Activated CD4-positive, alpha-beta T cell treated with anti-CD3 and anti-CD28 coated beads for 24 hours (primary cell): Measurements from ENCODE around the gene PLSCR3.
A peak's percentile ranks its signal among the peaks of the same experiment; 100 is the strongest.

Experiments
- DNase-seq, 2 donors: peaks; one replicate each; pipeline ENCODE4 v3.0.0-alpha.2; 2020; ENCODE audit warnings: low read depth in 2 of 2

The PLSCR3 gene

GRCh38 chr17:7406235-7406825 is 12.0 kb upstream of the PLSCR3 start:
- no peak for DNase-seq

DNA sequence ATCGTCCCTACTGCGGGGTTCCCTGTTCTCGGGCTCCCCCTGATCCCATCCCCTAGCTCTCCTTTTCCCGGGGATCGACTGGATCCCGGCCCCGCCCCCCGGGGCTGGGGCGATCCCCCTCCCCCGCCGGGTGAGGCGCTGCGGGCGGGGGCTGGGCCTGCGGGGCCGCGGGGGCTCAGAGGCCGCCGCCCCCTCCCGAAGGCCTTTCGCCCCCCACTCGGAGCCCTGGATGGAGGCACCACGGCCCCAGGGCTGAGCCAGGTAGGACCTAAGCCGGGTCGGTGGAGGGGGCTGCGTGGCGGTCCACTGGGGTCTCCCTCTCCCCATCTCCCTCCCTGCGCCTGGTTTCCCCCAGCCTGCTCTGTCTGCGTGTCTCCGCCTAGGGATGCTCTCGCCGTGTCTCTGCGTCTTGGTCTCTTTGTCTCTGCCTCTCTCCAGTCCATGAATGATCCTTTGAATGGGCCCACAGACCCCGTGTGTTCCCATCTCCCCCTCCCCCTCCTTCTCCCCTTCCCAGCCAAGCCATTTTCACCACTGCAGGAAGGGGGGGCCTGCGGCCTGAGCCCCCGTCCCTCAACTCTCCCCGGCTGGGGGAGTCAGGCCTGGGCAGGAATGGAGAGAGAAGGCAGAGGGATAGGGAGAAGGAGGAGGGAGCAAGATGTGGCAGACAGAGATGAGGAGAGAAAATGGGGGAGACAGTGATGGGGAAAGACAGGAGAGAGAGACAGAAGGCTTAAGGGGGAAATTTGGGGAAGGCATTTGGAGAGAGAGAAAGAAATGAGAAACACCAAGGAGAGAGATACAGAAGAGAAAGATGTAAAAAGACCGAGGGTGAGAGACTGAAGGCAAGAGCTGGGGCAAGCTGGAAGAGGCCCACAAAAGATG is 11.3 kb upstream of the PLSCR3 start:
- no peak for DNase-seq

DNA sequence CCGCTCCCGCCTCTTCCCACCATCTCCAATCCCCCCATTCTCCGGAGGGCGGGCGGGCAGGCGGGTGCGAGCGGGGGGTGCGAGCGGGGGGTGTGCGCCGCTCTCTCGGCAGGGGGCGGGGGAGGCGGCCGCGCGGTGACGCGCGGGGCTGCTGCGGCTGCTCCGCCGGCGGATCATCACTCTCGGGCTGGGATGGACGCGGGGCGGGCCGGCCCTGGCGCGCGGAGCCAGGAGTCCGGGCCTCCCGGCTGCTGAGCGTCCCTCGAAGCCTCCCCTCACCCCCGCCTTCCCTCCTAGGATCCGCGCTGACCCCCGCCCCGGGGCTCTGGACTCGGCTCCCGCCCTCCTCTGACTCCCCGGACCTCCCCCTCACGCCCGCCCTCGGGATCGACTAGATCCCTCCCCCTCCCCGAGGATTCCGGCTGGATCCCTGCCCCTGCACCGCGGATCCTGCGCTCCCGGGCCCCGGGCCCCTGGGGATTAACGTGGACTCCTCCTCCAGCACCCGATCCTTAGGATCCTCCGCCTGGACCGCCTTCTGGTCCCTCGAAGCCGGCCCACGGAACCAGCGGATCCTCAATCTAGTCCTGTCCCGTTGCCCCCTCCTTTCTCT is 10.5 kb upstream of the PLSCR3 start:
- DNase-seq, result peak; percentile 38 to 46

DNA sequence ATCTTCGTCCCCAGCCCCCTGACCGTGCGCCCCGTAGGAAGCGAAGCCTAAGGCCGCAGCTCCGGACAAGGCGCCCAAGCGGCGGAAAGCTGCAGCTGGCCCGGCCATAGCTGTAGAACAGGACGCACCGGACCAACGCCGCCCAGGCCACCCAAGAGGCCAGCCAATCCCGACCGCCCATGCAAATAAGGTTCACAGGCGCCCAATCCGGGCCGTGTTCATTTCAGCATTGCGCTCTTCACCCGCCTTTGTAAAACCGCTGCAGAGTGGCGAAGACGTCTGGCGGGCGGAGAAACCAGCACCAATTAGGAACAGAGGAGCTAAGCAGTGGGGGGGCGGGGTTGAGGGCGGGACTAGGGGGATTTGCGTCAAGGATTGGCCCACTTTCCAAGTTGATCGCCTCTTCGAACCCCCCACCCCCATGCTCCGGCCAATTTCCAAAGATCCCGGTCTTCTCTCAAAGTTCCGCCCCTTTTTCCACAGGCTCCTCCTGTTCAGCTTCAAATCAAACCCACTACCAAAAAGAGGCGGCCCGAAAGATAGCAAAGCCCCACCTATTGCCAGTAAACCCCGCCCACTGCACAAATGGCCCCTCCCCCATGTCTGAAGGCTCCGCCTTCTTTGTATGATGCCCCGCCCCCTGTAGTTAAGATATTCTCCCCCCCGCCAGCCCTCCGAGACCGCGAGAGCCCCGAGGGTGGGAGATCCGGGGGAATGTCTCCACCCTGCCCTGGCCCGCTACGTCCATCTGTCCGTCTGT is 9.8 kb upstream of the PLSCR3 start, which contains the start of gene TMEM256:
TSS of gene TMEM256 (minus strand) at position 121 of the 760 bp plus-strand sequence. CDS start at position 108, 13 bp downstream.
- peak; percentile 91 to 97 for DNase-seq

- no peak for DNase-seq
These were observed 9.3 kb upstream of the PLSCR3 start for GRCh38 chr17:7403727-7403976.

DNA sequence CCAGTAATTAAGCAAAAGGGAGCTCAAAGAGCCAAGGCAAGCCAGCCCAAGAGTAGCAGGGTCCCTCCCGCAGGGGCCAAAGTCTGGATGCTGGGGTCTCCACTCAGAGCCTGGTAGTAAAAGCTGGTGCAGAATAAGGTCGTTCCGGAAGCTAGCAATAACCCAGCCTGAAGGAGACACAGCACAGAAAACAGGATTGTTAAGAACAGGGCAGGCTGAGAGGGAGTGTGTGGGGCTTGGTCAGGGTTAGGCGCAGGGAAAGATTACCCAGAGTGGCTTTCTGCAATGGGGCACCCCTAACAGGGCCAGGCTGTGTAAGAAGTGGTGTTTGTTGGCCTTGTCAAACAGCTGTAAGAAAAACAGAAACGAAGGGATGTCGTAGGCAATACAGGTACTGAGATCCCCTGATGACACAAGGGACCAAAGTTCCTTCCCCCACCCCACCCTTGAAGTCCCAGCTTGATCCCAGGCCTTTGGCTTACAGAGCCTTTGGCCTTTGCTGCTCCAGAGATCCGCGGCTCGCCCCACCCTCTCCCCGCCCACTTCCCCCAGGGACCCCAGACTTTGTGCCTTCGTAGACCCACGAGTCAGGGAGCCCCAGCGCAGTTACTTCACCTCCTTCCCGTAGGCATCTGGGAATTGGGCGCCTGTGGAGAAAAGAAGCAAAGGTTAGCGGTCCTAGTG is 8.9 kb upstream of the PLSCR3 start:
- DNase-seq, result no peak

DNA sequence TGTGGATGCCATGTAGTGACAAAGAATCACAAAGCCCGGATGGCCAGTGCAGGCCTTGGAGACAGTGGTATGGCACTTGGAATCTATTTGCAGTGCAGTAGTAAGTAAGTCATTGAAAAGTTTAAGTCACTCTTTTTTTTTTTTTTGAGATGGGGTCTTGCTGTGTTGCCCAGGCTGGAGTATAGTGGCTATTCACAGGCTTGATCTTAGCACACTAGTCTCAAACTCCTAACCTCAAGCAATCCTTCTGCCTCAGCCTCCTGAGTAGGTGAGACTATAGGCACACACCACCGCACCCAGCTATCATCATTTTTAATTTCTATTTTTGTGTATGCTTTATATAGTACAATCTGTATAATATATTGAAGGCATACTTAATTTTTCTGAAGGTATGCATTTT is 4.3 kb upstream of the PLSCR3 start:
- DNase-seq, result no peak

- DNase-seq, result no peak
These were observed 1.8 kb upstream of the PLSCR3 start for GRCh38 chr17:7396147-7396546.

GRCh38 chr17:7393613-7394451 is 493 bp downstream of the PLSCR3 start:
- peak in 1 of 2 donors; percentile 45 for DNase-seq

GRCh38 chr17:7392696-7393612 is 1.4 kb downstream of the PLSCR3 start:
- DNase-seq, result no peak

DNA sequence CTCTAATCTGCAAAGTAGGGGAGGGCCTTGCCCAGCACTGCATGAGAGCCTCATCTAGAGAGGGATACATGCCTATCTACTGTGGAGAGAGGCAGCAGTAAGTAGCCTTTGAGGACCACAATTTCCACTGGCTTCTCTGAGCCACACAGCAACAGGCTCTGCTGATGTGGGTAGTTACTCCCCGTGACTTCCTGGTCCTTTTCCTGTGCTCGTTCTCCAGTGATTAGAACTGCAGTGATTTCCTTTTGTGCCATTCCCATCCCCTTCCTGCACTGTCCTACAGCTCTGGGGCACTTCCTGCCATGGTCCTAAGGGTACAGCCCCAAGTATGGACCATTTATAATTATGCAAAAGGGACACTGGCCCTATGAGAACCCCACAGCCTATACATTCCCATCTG is 3.0 kb downstream of the PLSCR3 start:
- no peak for DNase-seq

GRCh38 chr17:7389924-7390910 is 4.1 kb downstream of the PLSCR3 start:
- no peak for DNase-seq

GRCh38 chr17:7388856-7389255 is 5.5 kb downstream of the PLSCR3 start:
- no peak for DNase-seq

- DNase-seq, result no peak
These were observed 9.7 kb downstream of the PLSCR3 start for GRCh38 chr17:7384489-7385081.

DNA sequence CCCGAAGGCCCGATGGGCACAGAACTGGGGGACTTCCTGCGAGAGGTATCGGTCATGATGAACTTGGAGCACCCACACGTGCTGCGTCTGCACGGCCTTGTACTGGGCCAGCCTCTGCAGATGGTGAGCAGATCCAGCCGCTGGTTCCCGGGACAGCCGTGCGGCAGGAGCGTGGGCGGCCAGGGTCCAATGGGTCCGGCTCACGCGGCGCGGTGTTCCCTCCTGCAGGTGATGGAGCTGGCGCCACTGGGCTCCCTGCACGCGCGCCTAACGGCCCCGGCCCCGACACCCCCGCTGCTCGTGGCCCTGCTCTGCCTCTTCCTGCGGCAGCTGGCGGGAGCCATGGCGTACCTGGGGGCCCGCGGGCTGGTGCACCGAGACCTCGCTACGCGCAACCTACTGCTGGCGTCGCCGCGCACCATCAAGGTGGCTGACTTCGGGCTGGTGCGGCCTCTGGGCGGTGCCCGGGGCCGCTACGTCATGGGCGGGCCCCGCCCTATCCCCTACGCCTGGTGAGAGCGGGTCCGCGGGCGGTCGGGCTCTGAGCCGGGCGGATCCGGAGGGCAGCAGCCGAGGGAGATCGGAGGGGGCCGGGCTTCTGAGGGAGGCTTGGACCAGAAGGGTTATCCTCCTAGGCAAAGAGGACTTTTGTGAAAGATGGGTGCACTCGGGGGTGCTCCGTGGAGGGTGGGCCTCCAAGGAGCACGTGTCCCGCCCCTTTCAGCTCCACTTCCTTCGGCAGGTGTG is 10.4 kb downstream of the PLSCR3 start:
- peak; percentile 60 to 64 for DNase-seq

GRCh38 chr17:7383371-7383741 is 11.0 kb downstream of the PLSCR3 start:
- no peak for DNase-seq

- no peak for DNase-seq
These were observed 11.4 kb downstream of the PLSCR3 start for GRCh38 chr17:7382901-7383300.
